ENCODE results near the gene MAP7. TPM values are rescaled to one million over a fixed set of nuclear protein-coding genes. Genes with fewer than 3 reads are reported as not detected.

The MAP7 gene
- total RNA-seq, 6 experiments from 2014 or later = 0.14 to 0.65 (median 0.51) TPM

DNA sequence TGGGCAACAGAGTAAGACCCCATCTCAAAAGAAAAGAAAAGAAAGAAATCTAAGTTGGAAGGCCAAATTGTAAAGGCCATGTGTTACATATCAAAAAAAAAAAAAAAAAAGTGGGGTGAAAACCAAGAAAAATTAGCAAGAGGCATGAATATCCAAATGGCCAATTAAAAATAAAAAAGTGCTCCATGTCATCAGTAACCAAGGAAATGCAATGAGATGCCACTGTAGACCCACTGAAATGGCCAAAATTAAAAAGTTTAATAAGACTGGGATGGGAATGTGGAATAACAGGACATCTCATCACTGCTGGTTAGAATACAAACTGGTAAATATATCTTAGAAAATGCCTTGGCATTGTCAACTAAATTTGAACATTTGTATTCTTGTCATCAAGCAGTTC, 230.5 kb downstream of the MAP7 start:
- TF ChIP-seq CTCF (IDR thresholded peaks at IDR 0.05) = no peak
- Mint-ChIP-seq H3K9me3 (no peaks in the 10 kb centered on the region), H3K4me3 (no peak overlapping the region), H3K36me3 (ENCODE audit: low read depth) (no peaks in the 10 kb centered on the region), H3K4me1 (ENCODE audit: low read depth) (no peaks in the 10 kb centered on the region; the same call in 1 of the 2 replicates), H3K27ac (no peak overlapping the region), H3K27me3 (ENCODE audit: insufficient read depth) (no peaks in the 10 kb centered on the region; the same call in 1 of the 2 replicates)
- DNase-seq = no peak

GRCh38 chr6:136318676-136319075, 231.5 kb downstream of the MAP7 start:
- no peaks in the 10 kb centered on the region for H3K36me3 Mint-ChIP-seq (ENCODE audit: low read depth)
- no peak overlapping the region for H3K27ac Mint-ChIP-seq
- H3K4me1 Mint-ChIP-seq (ENCODE audit: low read depth) = no peaks in the 10 kb centered on the region; the same call in 1 of the 2 replicates
- no peak for DNase-seq
- no peak overlapping the region for H3K4me3 Mint-ChIP-seq
- TF ChIP-seq CTCF (IDR thresholded peaks at IDR 0.05) = no peak
- no peaks in the 10 kb centered on the region; the same call in 1 of the 2 replicates for H3K27me3 Mint-ChIP-seq (ENCODE audit: insufficient read depth)
- H3K9me3 Mint-ChIP-seq = no peaks in the 10 kb centered on the region

GRCh38 chr6:136317971-136318370, 232.3 kb downstream of the MAP7 start:
- Mint-ChIP-seq H3K4me3 (no peak overlapping the region), H3K36me3 (ENCODE audit: low read depth) (no peaks in the 10 kb centered on the region), H3K27me3 (ENCODE audit: insufficient read depth) (peaks cover 6% of the 10 kb centered on the region), H3K9me3 (no peaks in the 10 kb centered on the region), H3K27ac (no peak overlapping the region), H3K4me1 (ENCODE audit: low read depth) (no peaks in the 10 kb centered on the region; the same call in 1 of the 2 replicates)
- TF ChIP-seq CTCF (IDR thresholded peaks at IDR 0.05) = no peak
- DNase-seq = no peak

DNA sequence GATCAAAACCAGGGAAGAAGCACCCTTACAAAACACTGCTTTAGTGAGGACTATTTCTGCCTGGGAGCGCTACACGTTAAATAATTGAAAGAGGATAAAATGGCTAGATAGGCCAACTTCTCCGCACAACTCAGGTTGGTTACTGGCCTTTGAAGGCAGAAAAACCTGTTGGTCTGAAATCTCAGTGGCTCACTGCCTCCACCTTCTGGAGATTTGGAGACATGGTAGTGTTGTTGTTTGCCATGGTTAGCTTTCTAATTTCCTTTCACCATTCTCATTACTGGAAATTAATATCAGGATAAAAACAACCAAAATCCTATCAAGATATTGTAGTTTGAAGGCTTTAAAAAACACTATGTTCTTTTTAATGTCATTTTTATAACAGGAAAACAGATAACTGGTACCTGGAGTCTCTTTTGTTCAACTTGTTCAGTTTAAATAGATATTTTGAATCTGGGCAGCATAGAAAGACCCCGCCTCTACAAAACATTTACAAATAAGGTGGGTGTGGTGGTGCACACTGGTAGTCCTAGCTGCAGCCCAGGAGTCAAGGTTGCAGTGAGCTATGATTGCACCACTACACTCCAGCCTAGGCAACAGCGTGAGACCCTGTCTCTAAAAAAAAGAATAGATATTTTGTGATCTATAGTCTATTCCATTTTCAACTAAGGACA, 233.1 kb downstream of the MAP7 start:
- H3K9me3 Mint-ChIP-seq = no peaks in the 10 kb centered on the region
- TF ChIP-seq CTCF (IDR thresholded peaks at IDR 0.05) = peak; percentile 87
- DNase-seq = peak; percentile 48
- H3K4me1 Mint-ChIP-seq (ENCODE audit: low read depth) = no peaks in the 10 kb centered on the region; the same call in 1 of the 2 replicates
- peaks cover 6% of the 10 kb centered on the region for H3K27me3 Mint-ChIP-seq (ENCODE audit: insufficient read depth)
- no peak overlapping the region for H3K4me3 Mint-ChIP-seq
- H3K27ac Mint-ChIP-seq = no peak overlapping the region
- no peaks in the 10 kb centered on the region for H3K36me3 Mint-ChIP-seq (ENCODE audit: low read depth)

- no peaks in the 10 kb centered on the region for H3K36me3 Mint-ChIP-seq (ENCODE audit: low read depth)
- H3K4me1 Mint-ChIP-seq (ENCODE audit: low read depth) = no peaks in the 10 kb centered on the region; the same call in 1 of the 2 replicates
- H3K9me3 Mint-ChIP-seq = no peaks in the 10 kb centered on the region
- H3K4me3 Mint-ChIP-seq = no peak overlapping the region
- peaks cover 9% of the 10 kb centered on the region for H3K27me3 Mint-ChIP-seq (ENCODE audit: insufficient read depth)
- TF ChIP-seq CTCF (IDR thresholded peaks at IDR 0.05) = no peak
- H3K27ac Mint-ChIP-seq = no peak overlapping the region
- DNase-seq = no peak
These were observed 234.6 kb downstream of the MAP7 start for GRCh38 chr6:136315594-136315993.

All from HFFc6 (cell line).